NOMO-1 (cell line): ENCODE data around the gene COL9A3.
A peak's percentile ranks its signal among the peaks of the same experiment; 100 is the strongest.
"Not testable (repeated sequence)": the region's sequence is repeated elsewhere in the genome, so short reads cannot be mapped to it uniquely, and the experiment has no call there.

Source experiments
- DNase-seq, 2 experiments: peaks; one replicate each; lab custom pipeline; 2025; ENCODE audit not compliant: unreplicated experiment in 2 of 2; lab: John Stamatoyannopoulos, UW

COL9A3 gene

DNA sequence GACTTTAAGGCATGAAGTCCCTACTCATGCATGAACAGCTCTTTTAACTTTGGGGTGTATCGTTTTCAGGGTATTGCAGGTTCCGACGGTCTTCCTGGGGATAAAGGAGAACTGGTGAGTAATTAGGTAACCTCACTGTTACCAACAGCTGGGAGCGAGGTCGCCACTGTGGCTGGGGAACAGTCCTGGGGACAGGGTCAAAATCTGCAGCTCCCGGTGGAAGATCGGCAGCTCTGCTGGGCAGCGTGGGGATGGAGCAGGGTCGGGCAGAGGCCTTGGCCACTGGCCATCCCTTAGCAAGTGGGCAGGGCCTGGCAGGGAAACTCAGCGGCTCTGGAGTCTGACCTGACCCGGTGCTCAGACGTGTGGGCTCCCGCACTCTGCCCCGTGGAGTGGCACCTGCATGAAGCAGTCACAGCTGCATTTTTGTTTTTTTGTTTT is 16.1 kb downstream of the COL9A3 start:
- no peak for DNase-seq

DNA sequence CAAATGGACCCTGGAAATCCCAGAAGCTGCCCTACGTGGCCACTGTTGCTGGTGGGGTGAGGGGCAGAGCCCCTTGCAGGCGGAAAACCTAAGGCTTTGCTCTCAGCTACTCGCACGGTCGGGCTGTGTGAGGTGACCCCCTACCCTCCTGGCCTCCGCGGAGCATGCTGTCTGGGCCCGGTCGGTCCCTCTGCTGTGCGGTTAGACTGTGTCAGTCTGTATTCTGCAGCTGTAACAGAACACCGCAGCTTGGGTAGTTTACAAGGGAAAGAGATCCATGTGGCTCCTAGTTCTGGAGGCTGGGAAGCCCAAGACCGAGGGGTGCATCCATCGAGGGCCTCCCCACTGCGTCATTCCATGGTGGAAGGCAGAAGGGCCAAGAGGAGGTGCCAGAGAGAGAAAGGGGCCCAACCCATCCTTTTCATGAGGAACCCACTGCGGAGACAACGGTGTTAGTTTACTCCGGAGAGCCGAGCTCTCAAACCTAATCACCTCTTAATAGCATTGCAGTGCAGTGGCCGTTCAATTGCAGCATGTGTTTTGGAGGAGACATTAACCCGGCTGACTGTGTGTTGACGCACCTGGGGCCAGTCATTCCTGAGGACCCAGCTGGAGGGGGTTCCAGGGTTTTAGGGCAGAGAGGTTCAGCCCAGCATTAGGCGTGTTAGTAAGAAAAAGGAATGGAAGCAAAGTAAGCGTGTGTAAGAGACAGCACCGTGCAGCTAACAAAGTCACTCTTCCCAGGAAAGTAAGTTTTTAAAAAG is 18.3 kb downstream of the COL9A3 start:
- DNase-seq: no peak

DNA sequence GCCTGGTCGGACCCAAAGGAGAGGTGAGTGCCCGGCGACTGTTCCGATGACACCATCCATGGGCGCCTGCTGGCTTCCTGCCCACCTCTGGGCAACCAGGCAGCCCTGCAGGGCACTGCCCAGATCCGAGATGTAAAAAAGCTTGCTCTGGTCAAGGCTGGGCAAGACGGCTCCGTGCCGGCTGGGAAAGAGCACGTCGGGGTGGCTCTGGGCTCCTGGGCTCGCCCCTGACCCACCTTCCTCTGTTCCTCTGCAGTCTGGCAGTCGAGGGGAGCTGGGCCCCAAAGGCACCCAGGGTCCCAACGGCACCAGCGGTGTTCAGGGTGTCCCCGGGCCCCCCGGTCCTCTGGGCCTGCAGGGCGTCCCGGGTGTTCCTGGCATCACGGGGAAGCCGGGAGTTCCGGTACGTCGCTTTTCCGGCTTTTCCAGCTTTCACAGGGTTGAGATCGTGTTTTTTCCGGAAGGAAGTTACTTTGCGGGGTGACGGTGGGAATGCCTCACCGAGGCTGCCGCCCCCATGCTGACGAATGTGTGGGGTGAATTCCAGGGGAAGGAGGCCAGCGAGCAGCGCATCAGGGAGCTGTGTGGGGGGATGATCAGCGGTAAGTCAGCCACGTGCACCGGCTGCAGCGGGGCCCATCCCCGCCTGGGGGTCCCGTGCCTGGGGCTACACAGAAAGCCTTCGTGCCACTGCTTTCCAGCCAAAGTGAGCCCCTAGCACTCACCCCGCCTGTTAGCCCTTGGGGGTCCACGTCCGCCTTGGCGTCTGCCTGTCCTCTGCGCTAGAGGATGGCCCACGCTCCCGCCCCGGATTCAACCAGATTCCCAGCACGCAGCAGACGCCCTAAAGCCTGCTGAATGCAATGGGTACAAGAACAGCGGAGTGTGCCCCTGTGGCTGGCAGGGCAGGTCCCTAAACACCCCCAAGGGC is 19.3 kb downstream of the COL9A3 start:
- no peak for DNase-seq

- no peak for DNase-seq
Measured at GRCh38 chr20:62836967-62837490, 20.2 kb downstream of the COL9A3 start.

DNA sequence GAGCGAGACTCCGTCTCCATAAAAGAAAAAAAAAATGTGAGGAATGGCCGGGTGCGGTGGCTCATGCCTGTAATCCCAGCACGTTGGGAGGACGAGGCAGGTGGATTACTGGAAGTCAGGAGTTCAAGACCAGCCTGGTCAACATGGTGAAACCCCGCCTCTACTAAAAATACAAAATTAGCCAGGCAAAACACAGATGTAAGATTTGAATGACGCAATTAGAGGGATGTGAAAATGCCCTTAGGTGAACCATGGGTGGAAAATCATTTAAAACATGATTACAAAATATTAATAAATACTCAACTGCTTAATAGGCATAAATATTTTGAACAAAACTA is 20.9 kb downstream of the COL9A3 start:
- DNase-seq: no peak

DNA sequence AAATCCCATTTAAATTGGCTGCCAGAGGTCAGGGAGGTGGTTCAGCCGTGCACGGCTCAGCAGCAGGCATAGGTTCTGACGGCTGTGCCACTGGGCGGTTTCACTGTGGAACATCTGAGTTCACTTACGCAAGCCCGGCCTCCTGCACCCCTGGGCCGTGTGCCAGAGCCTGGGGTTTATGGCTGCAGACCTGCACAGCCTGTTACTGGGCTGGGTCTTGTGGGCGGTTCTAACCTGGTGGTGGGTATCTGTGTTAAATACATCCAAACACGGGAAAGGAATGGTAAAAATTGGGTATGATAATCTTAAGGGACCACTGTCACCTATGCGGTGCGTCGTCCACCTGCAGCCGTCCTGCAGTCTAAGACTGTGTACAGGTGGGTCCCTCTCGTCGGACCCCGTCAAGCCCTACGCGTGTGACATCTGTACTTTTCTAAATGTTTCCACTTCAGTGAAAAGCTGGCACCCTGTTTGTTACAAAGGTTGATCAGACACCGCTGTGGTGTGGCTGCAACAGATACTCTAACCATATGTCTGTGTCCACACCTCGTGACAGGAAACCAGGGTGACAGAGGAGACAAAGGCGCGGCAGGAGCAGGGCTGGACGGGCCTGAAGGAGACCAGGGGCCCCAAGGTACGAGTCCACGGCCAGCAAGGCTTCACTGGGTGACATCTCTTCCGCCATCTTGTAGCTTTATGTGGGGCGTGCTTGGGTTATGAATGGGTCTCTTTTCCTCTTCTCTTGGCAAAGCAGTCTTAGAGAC is 21.5 kb downstream of the COL9A3 start:
- DNase-seq: peak; percentile 73

DNA sequence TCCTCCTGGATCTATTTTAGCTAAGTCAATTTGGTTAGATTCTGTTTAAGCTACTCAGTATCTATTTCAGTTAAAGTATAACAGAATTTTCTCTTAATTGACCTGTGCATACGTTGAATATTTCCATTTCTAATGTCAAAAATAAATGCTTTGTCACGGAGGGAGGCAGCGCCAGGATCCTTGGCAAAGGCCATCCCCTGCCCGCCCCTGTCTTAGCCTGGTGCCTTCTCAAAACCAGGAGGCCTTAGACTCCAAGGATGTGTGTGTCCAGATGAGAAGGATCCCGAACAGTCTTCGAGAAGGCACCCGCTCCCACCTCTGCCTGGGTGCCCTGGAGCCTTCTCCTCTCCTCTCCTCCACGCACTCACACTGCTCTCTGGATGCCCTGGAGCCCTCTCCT is 22.4 kb downstream of the COL9A3 start:
- DNase-seq: no peak

GRCh38 chr20:62839816-62840215 is 23.0 kb downstream of the COL9A3 start:
- no peak for DNase-seq

DNA sequence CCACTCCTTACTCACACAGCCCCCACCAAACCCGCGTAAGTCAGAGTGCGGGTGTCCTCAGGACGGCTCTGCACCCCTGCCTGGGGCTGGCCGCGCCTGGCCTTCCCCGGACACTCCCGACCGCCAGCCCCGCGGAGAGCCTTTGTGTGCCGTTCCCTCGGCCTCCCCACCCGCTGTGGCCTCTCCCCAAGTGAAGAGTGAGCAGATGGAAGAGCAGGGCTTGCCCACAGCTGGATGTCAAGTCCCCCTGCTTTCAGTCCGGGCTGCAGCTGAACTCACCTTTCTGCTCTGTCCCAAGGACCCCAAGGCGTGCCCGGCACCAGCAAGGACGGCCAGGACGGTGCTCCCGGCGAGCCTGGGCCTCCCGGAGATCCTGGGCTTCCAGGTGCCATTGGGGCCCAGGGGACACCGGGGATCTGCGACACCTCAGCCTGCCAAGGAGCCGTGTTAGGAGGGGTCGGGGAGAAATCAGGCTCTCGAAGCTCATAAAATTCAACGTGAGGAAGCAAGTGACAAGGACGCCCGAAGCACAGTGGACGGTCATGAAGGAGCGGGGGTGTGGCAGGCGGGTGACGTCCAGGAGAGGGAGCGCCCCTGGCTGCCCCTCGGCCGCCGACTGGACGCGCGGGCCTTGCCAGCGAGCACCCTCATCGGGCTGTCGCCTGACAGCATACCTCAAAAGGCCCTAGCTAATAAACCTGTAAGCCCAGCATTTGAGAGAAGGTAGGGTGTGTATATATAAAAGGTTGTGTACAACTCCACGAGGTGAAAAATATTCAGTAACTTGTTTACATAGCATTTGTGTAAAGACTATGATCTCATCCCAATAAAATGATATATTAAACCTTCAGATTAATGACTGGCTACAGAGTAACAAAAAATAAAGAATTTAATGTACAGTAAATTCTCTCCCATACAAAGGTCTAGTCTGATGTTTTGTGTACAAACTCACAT is 23.7 kb downstream of the COL9A3 start:
- no peak for DNase-seq

DNA sequence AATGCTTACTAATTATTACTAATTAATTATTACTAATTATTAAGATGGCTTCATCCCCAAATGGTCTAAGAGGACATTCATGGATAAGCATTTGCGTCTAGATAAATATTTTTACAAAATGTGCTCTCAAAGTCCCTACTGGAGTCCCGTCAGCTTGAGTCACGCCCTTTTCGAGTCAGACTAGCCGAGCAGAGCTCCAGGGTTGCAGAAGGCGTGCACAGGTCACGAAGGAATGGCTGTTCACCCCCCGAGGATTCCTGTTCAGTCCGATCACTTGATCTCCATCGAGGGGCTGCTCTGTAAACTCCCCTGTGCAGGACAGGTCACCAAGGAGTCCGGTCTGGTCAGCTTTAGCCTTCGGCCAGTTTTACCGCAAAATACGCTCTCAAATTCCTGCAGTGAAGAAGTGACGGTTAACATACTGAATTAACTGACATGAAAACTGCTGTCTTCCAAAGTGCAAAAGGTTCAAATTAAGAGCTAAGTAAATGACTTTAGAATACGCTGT is 24.9 kb downstream of the COL9A3 start:
- no peak for DNase-seq

- DNase-seq: no peak
Measured at GRCh38 chr20:62843656-62844055, 26.8 kb downstream of the COL9A3 start.

- no peak for DNase-seq
Measured at GRCh38 chr20:62844182-62844581, 27.3 kb downstream of the COL9A3 start.

GRCh38 chr20:62845416-62846160 is 28.7 kb downstream of the COL9A3 start:
- no peak for DNase-seq

DNA sequence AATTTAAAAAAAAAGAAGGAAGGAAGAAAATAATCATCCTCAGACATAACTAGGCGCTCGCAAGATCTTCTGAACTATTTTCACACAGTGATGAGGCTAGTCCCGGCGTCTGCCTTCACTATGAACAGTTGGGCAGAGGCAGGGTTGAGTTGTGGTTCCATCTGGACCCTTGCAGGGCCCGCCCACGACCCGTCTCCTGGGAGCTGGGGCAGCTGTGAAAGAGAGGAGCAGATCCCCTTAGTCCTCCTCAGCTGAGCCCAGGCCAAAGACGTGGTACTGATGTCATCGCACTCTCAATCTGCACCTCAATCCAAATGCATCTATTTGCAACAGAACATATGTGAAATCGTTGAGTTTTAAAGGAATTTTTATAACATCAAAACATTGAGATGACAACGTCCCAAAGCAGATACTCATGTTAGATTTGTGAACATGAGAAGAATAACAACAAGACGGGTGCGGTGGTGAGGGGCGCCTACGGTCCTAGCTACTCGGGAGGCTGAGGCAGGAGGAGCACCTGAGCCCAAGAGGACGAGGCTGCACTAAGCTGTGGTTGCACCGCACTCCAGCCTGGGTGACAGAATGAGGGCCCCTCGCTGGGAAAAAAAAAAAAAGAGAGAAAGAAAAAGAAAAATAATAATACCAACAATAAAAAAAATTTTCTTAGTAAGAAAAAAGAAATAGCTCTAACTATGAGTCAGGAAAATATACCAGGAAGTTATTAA is 29.5 kb downstream of the COL9A3 start:
- no peak for DNase-seq

DNA sequence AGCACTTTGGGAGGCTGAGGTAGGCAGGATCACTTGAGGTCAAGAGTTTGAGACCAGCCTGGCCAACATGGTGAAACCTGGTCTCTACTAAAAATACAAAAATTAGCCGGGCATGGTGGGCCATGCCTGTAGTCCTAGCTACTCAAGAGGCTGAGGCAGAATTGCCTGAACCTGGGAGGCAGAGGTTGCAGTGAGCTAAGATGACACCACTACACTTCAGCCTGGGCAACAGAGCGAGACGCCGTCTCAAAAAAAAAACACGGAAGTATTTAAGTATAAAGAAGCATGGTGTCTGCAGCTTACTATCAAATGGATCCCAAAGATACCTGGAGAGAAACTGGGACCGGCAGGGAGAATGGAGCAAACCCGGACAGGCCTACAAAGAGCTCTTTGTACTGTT is 32.1 kb downstream of the COL9A3 start:
- not testable (repeated sequence) for DNase-seq

GRCh38 chr20:62849431-62849830 is 32.6 kb downstream of the COL9A3 start:
- no peak for DNase-seq

DNA sequence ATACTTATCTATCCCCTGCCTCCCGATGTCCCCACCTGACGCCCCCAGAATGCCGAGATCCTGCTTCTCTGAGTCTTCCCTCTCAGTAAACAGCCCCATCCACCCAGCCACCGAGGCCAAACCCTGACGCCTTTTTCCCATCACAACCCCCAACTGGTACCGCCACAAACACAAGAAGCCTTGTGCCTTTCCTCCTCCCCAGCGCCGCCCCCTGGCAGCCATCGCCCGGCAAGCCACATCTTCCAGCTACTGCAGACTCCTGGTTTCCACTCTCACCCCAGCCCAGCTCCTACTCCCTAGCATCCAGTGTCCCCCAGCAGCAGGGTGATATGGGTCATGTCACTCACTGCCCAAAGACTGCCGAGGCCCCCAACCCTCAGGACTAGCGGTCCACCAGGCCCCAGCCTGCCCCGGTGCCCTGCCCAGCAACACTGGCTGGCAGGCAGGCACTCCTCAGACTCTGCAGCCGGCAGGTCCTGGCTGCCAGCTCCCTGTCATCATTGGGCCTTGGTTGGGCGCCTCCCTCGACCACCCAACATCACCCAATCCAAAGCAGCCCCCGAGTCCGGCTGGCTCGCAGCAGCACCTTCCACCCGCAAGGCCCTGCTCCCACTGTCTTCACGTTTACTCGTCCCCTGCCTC is 33.6 kb downstream of the COL9A3 start:
- no peak for DNase-seq

DNA sequence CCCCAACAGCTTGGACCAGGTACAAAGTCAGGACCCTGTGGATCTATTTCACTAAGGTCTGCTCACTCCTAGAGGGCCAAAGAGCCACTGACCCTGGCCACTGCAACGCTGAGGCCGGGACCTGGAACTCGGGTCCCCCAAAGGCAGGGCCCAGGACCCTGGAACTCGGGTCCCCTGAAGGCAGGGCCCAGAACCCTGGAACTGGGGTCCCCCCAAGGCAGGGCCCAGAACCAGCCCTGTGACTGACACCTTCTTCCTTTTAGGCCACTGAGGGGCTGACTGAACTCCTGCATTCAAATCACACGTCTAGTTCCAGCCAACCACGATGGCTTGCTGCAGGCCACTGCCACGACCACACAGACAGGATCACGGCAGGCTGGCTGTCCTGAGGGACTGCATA is 35.3 kb downstream of the COL9A3 start:
- no peak for DNase-seq
